Measurements from ENCODE around the gene PNLIPRP3. TPM values are rescaled to one million over a fixed set of nuclear protein-coding genes. Genes with fewer than 3 reads are reported as not detected.

PNLIPRP3 gene
- total RNA-seq, 6 experiments from 2014 or later: not detected

DNA sequence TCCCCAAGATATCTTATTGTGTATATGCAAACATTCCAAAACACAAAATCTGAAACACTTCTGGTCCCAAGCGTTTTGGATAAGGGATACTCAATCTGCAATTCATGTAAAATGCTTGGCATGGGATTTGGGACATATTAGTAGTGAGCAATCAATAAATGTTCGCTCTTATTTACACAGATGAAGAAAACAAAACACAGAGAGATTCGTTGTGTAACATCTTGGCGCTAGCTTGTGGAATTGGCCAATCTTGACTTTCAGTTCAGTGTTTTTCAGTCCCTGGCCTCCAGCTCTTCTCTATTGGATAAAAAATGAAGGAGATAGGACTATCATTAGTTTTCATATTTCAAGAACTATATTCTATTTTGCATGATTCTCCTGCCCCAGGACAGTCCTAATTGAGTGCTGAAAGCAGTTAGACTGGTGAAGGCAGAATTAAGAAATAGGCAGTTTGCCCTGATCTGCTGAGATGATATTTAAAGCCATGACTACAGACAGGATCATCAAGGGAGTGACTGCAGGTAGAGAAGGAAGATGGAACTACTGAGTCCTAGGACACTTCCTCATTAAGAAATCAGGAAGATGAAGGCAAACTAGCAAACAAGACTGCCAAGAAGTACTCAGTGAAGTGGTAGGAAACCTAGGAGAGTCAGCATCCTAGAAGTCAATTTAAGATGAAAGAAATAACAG lies 1.8 kb downstream of the PNLIPRP3 start:
- peak in 1 of 3 donors; percentile 67 for DNase-seq
- no peak for TF ChIP-seq POLR2A (IDR thresholded peaks at IDR 0.05)
- TF ChIP-seq, protein P1, sequence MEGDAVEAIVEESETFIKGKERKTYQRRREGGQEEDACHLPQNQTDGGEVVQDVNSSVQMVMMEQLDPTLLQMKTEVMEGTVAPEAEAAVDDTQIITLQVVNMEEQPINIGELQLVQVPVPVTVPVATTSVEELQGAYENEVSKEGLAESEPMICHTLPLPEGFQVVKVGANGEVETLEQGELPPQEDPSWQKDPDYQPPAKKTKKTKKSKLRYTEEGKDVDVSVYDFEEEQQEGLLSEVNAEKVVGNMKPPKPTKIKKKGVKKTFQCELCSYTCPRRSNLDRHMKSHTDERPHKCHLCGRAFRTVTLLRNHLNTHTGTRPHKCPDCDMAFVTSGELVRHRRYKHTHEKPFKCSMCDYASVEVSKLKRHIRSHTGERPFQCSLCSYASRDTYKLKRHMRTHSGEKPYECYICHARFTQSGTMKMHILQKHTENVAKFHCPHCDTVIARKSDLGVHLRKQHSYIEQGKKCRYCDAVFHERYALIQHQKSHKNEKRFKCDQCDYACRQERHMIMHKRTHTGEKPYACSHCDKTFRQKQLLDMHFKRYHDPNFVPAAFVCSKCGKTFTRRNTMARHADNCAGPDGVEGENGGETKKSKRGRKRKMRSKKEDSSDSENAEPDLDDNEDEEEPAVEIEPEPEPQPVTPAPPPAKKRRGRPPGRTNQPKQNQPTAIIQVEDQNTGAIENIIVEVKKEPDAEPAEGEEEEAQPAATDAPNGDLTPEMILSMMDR (IDR thresholded peaks at IDR 0.05): no peak
- intact Hi-C loops (cut with DNase I): no loop called here
- no peaks in the 10 kb centered on the region for H3K9me3 ChIP-seq
- 4% methylated on average over 4 of the region's 4 CpGs for WGBS (ENCODE audit: insufficient coverage, low coverage, low lambda C conversion rate, missing lambda C conversion rate)
- H3K4me1 ChIP-seq: peaks cover 0 to 24% (median 0%) of the 10 kb centered on the region in 4 donors
- H3K27me3 ChIP-seq: no peaks in the 10 kb centered on the region
- H3K36me3 ChIP-seq: no peaks in the 10 kb centered on the region
- H3K27ac ChIP-seq: peak overlapping the region in 1 of 3 donors; percentile 32
- ATAC-seq: peak; percentile 89 to 98 (median 94)
- no peak overlapping the region for H3K4me3 ChIP-seq

DNA sequence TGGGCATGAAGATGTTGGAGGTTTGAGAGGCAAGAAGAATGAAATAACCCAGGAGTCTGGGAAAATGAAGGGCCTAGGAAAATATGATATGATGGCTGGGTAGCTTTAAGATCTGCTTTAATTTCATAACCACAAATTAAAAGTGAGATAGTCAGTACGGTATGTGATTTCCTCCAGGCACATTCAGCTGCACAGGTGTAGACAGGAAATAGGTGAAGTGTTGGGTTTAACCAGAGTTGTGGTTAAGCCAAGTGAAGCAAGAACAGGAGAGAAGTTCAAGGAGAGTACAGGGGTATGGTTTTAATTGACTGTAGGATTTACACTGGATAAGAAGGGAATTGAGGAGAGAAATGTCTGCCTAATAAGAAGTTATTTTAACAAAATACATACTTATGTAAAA lies 2.6 kb downstream of the PNLIPRP3 start:
- intact Hi-C loops (cut with DNase I): no loop called here
- 62% methylated on average over 1 of the region's 1 CpG for WGBS (ENCODE audit: insufficient coverage, low coverage, low lambda C conversion rate, missing lambda C conversion rate)
- ATAC-seq: no peak

DNA sequence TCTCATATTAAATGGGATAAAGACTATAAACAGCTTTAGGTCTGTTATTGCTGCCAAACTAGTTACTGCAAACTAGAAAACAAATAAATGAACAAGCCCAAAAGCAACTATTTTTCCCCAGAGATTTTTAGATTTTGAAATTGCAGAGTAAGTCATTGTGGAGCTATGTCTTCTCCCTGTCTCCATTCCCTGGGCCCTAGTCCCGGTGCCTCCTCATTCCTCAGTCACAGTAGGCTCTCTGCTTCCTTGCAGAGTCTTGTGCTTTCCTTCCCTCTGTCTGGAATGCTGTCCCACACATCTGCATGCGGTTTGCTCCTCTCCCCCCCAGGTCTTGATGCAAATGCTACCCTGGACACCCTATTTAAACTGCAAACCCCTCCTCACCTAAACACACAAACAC lies 4.0 kb downstream of the PNLIPRP3 start:
- no peak overlapping the region for H3K4me3 ChIP-seq
- H3K9me3 ChIP-seq: no peaks in the 10 kb centered on the region
- no peak overlapping the region for H3K27ac ChIP-seq
- intact Hi-C loops (cut with DNase I): no loop called here
- WGBS (ENCODE audit: insufficient coverage, low coverage, low lambda C conversion rate, missing lambda C conversion rate): 69% methylated on average over 2 of the region's 2 CpGs
- H3K36me3 ChIP-seq: no peaks in the 10 kb centered on the region
- ATAC-seq (no peak), DNase-seq (no peak)
- no peak for TF ChIP-seq POLR2A (IDR thresholded peaks at IDR 0.05)
- TF ChIP-seq, protein P1 (IDR thresholded peaks at IDR 0.05): no peak
- H3K27me3 ChIP-seq: no peaks in the 10 kb centered on the region
- H3K4me1 ChIP-seq: peaks cover 0 to 24% (median 0%) of the 10 kb centered on the region in 4 donors

More for the DNA sequence above, 2.6 kb downstream of the PNLIPRP3 start:
- Histone ChIP-seq H3K4me1 (peaks cover 0 to 24% (median 0%) of the 10 kb centered on the region in 4 donors), H3K36me3 (no peaks in the 10 kb centered on the region), H3K4me3 (no peak overlapping the region), H3K27ac (no peak overlapping the region), H3K9me3 (no peaks in the 10 kb centered on the region), H3K27me3 (no peaks in the 10 kb centered on the region)
- no peak for DNase-seq
- TF ChIP-seq, protein P1 (IDR thresholded peaks at IDR 0.05): no peak
- no peak for TF ChIP-seq POLR2A (IDR thresholded peaks at IDR 0.05)

DNA sequence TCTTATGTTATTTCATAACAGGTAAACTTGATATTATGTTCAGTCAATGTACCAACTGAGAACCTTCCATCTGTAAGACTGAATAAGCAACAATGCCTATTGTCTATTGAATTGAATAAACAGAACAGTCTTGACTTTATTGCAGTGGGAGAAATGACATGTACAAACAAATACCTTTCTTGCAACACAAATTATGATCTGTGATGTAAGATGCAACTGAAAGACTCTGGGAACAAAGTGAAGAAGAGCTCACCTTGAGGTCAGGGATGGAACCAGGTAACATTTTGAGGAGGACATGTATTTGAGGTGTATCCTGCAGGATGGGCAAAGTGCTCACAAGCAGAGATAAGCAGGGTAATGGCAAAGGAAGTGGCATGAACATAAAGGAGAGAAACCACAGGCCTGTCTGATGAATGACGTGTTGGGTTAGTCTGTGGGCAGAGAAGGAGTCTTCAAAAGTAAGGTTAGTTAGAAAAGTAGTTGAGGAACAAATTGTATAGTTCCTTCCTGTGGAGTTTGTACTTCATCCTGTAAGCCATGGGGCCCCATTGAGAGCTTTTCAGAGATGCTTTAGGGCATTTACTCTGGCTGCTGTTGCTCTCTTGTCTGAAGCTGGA lies 9.5 kb downstream of the PNLIPRP3 start:
- no peak overlapping the region for H3K27ac ChIP-seq
- DNase-seq (no peak), ATAC-seq (no peak)
- intact Hi-C loops (cut with DNase I): no loop called here
- H3K9me3 ChIP-seq: no peaks in the 10 kb centered on the region
- TF ChIP-seq, protein P1 (IDR thresholded peaks at IDR 0.05): no peak
- no peak for TF ChIP-seq POLR2A (IDR thresholded peaks at IDR 0.05)
- no peaks in the 10 kb centered on the region for H3K27me3 ChIP-seq
- H3K4me3 ChIP-seq: no peak overlapping the region
- WGBS (ENCODE audit: insufficient coverage, low coverage, low lambda C conversion rate, missing lambda C conversion rate): 32% methylated on average over 1 of the region's 1 CpG
- no peaks in the 10 kb centered on the region for H3K36me3 ChIP-seq
- H3K4me1 ChIP-seq: no peaks in the 10 kb centered on the region
